Suprapubic skin (tissue), 4 donors: ENCODE data around the gene PPM1F. TPM values are rescaled to one million over a fixed set of nuclear protein-coding genes. Genes with fewer than 3 reads are reported as not detected.

Source experiments
- DNase-seq, 2 donors: peaks; one replicate each; pipeline ENCODE4 v3.0.0-alpha.2; 2019; ENCODE audit warnings: low spot score in 2 of 2
- H3K27ac ChIP-seq: fragments of 200-600 bp; sonication (generic); one replicate; pipeline ENCODE4 v1.5.1; 2019
- H3K27me3 ChIP-seq: fragments of 200-600 bp; sonication (generic); one replicate; pipeline ENCODE4 v1.5.1; 2019
- H3K36me3 ChIP-seq: fragments of 200-600 bp; sonication (generic); one replicate; pipeline ENCODE4 v1.5.1; 2019
- H3K4me1 ChIP-seq: fragments of 200-600 bp; sonication (generic); one replicate; pipeline ENCODE4 v1.5.1; 2019
- H3K4me3 ChIP-seq: fragments of 200-600 bp; sonication (generic); one replicate; pipeline ENCODE4 v1.5.1; 2019; ENCODE audit warnings: mild to moderate bottlenecking
- H3K9me3 ChIP-seq: fragments of 200-600 bp; sonication (generic); one replicate; pipeline ENCODE4 v1.5.1; 2019
- EP300 ChIP-seq: sonication (generic); formaldehyde crosslinking; IDR thresholded peaks from one replicate; pipeline ENCODE4 v1.6.1; 2017; ENCODE audit warnings: antibody characterized with exemption
- POLR2A ChIP-seq, 2 donors: fragments of 450-650 bp; IDR thresholded peaks; one replicate each; pipeline ENCODE4 v1.6.1; 2017; ENCODE audit warnings: antibody characterized with exemption in 2 of 2, mild to moderate bottlenecking in 2 of 2, moderate library complexity in 2 of 2
- POLR2AphosphoS5 ChIP-seq, 3 donors: sonication (generic); formaldehyde crosslinking; IDR thresholded peaks; one replicate each; pipeline ENCODE4 v1.6.1; 2017; ENCODE audit warnings: antibody characterized with exemption in 3 of 3
- WGBS: methylation state at CpG from one replicate; pipeline ENCODE4 v1.1.5; 2018; 5-methylcytosine and 5-hydroxymethylcytosine counted together
- total RNA-seq, 4 donors: library from RNA; depleted of rRNA; stranded (reverse); fragments of >200 nt; gene quantifications; one replicate each; pipeline ENCODE4 v1.1.0, GENCODE V29; 2016
- TF ChIP-seq, protein P1 (sequence below), 2 donors: fragments of 200-600 bp in 1 of 2; fragments of 450-650 bp in 1 of 2; sonication (generic) in 1 of 2; IDR thresholded peaks; one replicate each; pipeline ENCODE4 v1.5.1; 2016 to 2019; ENCODE audit warnings: antibody characterized with exemption in 2 of 2, mild to moderate bottlenecking in 1 of 2, moderate library complexity in 1 of 2

Gene PPM1F
- total RNA-seq, 4 donors from 2014 or later, result 21.9 to 40.7 (median 29.9) TPM

- Histone ChIP-seq H3K27me3 (no peaks in the 10 kb centered on the region), H3K9me3 (no peaks in the 10 kb centered on the region), H3K36me3 (peaks cover 91% of the 10 kb centered on the region), H3K4me1 (no peaks in the 10 kb centered on the region), H3K27ac (no peak overlapping the region), H3K4me3 (no peak overlapping the region)
- 93% methylated on average over 7 of the region's 7 CpGs for WGBS
- TF ChIP-seq POLR2AphosphoS5 (IDR thresholded peaks at IDR 0.05), result no peak
- TF ChIP-seq POLR2A (IDR thresholded peaks at IDR 0.05), result no peak
- TF ChIP-seq, protein P1, sequence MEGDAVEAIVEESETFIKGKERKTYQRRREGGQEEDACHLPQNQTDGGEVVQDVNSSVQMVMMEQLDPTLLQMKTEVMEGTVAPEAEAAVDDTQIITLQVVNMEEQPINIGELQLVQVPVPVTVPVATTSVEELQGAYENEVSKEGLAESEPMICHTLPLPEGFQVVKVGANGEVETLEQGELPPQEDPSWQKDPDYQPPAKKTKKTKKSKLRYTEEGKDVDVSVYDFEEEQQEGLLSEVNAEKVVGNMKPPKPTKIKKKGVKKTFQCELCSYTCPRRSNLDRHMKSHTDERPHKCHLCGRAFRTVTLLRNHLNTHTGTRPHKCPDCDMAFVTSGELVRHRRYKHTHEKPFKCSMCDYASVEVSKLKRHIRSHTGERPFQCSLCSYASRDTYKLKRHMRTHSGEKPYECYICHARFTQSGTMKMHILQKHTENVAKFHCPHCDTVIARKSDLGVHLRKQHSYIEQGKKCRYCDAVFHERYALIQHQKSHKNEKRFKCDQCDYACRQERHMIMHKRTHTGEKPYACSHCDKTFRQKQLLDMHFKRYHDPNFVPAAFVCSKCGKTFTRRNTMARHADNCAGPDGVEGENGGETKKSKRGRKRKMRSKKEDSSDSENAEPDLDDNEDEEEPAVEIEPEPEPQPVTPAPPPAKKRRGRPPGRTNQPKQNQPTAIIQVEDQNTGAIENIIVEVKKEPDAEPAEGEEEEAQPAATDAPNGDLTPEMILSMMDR (IDR thresholded peaks at IDR 0.05), result no peak
- no peak for TF ChIP-seq EP300
- no peak for DNase-seq
Observed at GRCh38 chr22:21963286-21963685, 10.6 kb upstream of the PPM1F start.

DNA sequence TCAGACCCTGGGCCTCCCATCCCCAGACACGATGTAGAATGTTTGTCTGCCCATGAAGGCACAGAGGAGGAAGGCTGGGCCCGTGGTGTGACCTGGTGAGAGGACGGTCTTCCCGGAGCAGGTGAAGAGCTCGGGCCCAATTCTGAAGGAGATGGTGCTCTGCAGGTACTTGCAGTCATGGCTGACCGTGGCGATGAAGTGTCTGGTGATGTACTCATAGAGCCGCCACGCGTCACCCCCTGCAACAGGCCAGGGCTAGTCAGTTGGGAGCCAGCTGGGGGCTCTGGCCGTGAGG, 10.0 kb upstream of the PPM1F start:
- peak in 1 of 2 donors; percentile 46 for DNase-seq
- H3K4me3 ChIP-seq, result no peak overlapping the region
- no peaks in the 10 kb centered on the region for H3K4me1 ChIP-seq
- no peaks in the 10 kb centered on the region for H3K9me3 ChIP-seq
- WGBS, result 100% methylated on average over 4 of the region's 11 CpGs
- H3K27ac ChIP-seq, result no peak overlapping the region
- TF ChIP-seq EP300 (no peak), POLR2A (IDR thresholded peaks at IDR 0.05) (no peak), POLR2AphosphoS5 (IDR thresholded peaks at IDR 0.05) (no peak)
- TF ChIP-seq, protein P1 (IDR thresholded peaks at IDR 0.05), result no peak
- H3K36me3 ChIP-seq, result peaks cover 90% of the 10 kb centered on the region
- H3K27me3 ChIP-seq, result no peaks in the 10 kb centered on the region

GRCh38 chr22:21961886-21962654, 9.4 kb upstream of the PPM1F start:
- Histone ChIP-seq H3K4me1 (no peaks in the 10 kb centered on the region), H3K36me3 (peaks cover 84% of the 10 kb centered on the region), H3K27me3 (no peaks in the 10 kb centered on the region), H3K9me3 (no peaks in the 10 kb centered on the region), H3K4me3 (no peak overlapping the region), H3K27ac (no peak overlapping the region)
- TF ChIP-seq POLR2AphosphoS5 (IDR thresholded peaks at IDR 0.05), result no peak
- WGBS, result 51% methylated on average over 5 of the region's 23 CpGs
- peak in 1 of 2 donors; percentile 55 for DNase-seq

DNA sequence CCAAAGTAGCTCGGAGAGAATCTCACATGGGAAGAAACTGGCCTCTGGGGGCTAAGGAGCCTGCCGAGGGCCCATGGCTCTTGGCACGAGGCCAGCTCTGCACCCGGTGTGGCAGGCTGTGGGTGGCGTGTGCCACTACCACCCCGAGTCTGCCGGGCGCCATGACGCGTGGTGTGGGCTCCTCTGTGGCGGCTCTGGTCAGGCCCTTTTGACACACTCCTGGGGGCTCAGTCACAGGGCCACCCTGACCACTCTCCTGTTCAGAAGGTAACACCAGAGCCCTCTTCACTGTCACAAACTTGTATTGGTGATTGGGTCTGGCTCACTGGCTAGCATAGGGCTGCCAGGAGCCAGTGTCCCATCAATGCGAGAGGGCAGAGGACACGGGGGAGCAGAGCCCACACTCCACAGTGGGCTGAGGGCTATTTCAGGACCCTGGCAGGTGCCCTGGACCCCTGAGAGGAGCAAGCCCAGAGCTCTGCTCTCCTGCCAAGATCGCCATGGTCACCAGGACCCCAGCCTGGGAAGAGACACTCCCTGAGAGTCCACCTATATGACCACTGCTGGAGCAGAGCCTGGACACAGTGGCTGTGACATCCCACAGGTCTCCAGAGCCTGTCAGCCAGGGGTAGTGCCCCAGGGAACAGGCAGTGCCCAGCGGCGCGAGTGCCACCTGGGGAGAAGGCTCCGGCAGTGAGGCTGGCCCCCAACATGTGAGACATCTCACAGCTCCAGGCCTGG, 8.6 kb upstream of the PPM1F start:
- Histone ChIP-seq H3K9me3 (no peaks in the 10 kb centered on the region), H3K36me3 (peaks cover 77% of the 10 kb centered on the region), H3K27me3 (no peaks in the 10 kb centered on the region), H3K4me1 (no peaks in the 10 kb centered on the region), H3K27ac (no peak overlapping the region), H3K4me3 (no peak overlapping the region)
- WGBS, result 100% methylated on average over 4 of the region's 18 CpGs
- TF ChIP-seq POLR2A (IDR thresholded peaks at IDR 0.05), result no peak
- no peak for TF ChIP-seq POLR2AphosphoS5 (IDR thresholded peaks at IDR 0.05)
- TF ChIP-seq, protein P1 (IDR thresholded peaks at IDR 0.05), result no peak
- no peak for TF ChIP-seq EP300
- no peak for DNase-seq

DNA sequence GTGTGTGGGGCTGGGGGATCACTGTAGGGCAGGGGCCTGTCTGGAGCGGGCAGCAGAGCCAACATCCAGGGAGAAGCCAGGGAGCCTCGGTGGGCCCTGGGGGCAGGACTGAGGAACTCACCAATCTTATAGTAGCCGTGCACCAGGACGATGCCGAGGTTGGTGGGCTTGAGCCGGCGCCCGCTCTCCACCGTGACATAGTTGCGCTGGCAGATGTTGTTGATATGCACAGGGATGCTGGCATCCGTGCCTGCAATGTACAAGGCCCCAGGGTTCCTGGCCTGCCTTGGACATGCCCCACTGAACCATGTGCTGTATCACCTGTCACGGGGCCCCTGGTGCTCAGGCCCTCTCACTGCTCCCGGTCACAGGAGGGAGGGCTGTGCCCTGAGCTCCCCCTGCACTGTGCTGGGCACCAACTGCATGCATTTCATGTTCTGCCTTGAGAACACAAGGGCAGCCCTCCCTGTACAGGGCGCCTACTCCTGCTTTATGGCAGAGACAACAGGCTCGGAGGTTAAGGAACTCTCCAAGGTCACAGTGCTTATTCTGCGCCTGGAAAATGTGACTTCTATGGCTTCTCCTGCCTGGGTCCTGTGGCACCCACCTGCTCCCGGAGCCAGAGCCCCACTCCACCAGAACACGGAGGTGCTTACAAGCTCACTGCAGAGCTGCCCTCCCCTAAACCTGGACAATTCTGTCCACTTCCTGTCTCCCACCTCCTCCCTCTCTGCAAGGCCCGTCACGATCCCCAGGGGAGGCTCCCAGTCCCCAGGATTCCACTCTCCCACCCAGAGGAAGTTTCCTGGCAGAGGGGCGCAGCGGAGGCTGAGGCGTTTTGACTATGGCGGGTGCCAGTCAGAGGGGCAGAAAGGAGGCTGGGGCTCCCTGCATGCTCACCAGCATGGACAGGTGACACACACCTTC, 7.8 kb upstream of the PPM1F start:
- 88% methylated on average over 12 of the region's 24 CpGs for WGBS
- TF ChIP-seq, protein P1 (IDR thresholded peaks at IDR 0.05), result no peak
- TF ChIP-seq POLR2A (IDR thresholded peaks at IDR 0.05), result no peak
- no peak for TF ChIP-seq POLR2AphosphoS5 (IDR thresholded peaks at IDR 0.05)
- TF ChIP-seq EP300, result no peak
- no peak overlapping the region for H3K27ac ChIP-seq

More for the DNA sequence above, 7.8 kb upstream of the PPM1F start:
- Histone ChIP-seq H3K4me1 (no peaks in the 10 kb centered on the region), H3K9me3 (no peaks in the 10 kb centered on the region), H3K4me3 (no peak overlapping the region), H3K36me3 (peaks cover 68% of the 10 kb centered on the region), H3K27me3 (no peaks in the 10 kb centered on the region)
- no peak for DNase-seq
